Heart right ventricle (tissue), 16 donors: ENCODE data around the gene MAP3K21. TPM values are rescaled to one million over a fixed set of nuclear protein-coding genes. Genes with fewer than 3 reads are reported as not detected.

ENCODE experiments used
- ATAC-seq, 8 donors: fragments of 200-7000 bp; cut with Tn5 transposase; one replicate each; pipeline ENCODE4 v1.9.1; 2020; ENCODE audit warnings: mild to moderate bottlenecking in 8 of 8, moderate library complexity in 8 of 8, moderate number of reproducible peaks in 1 of 8
- DNase-seq, 2 donors: peaks; one replicate each; pipeline ENCODE4 v3.0.0-alpha.2; 2020
- H3K27ac ChIP-seq, 10 donors: fragments of 200-600 bp; sonication (generic) in 2 of 10; one replicate each; pipeline versions ENCODE4 v1.5.0 to v1.8.0; 2020 to 2022; ENCODE audit warnings: mild to moderate bottlenecking in 3 of 10
- H3K27me3 ChIP-seq, 7 donors: fragments of 200-600 bp; one replicate each; pipeline ENCODE4 v1.8.0; 2021 to 2022; ENCODE audit warnings: mild to moderate bottlenecking in 2 of 7
- H3K36me3 ChIP-seq, 9 donors: fragments of 200-600 bp; sonication (generic) in 1 of 9; one replicate each; pipeline versions ENCODE4 v1.5.0 to v1.8.0; 2020 to 2022; ENCODE audit warnings: mild to moderate bottlenecking in 2 of 9
- H3K4me1 ChIP-seq, 9 donors: fragments of 200-600 bp; sonication (generic) in 1 of 9; one replicate each; pipeline versions ENCODE4 v1.5.0 to v1.8.0; 2020 to 2022; ENCODE audit warnings: mild to moderate bottlenecking in 4 of 9
- H3K4me3 ChIP-seq, 10 donors: fragments of 200-600 bp; sonication (generic) in 2 of 10; one replicate each; pipeline versions ENCODE4 v1.5.0 to v1.8.0; 2020 to 2022; ENCODE audit warnings: mild to moderate bottlenecking in 7 of 10, moderate library complexity in 2 of 10
- H3K9me3 ChIP-seq, 11 donors: fragments of 200-600 bp in 10 of 11; sonication (generic) in 2 of 11; one replicate each; pipeline versions ENCODE4 v1.5.0 to v1.8.0; 2013 to 2022; ENCODE audit warnings: mild to moderate bottlenecking in 2 of 11, control low read depth in 1 of 11, moderate library complexity in 1 of 11
- CTCF ChIP-seq, 9 donors: fragments of 200-600 bp; sonication (generic) in 2 of 9; IDR thresholded peaks; one replicate each; pipeline versions ENCODE4 v1.5.0 to v1.8.0; 2021 to 2022; ENCODE audit warnings: antibody characterized with exemption in 9 of 9, mild to moderate bottlenecking in 5 of 9, moderate library complexity in 1 of 9
- WGBS, 2 donors: extraction: QIAGEN DNeasy Blood & Tissue Kit; methylation state at CpG; one replicate each; pipeline ENCODE4 v1.1.7; 2013; ENCODE audit warnings: inconsistent platforms in 1 of 2; 5-methylcytosine and 5-hydroxymethylcytosine counted together
- intact Hi-C, 10 donors: fragments of 100-400 bp; cut with DNase I; formaldehyde crosslinking; loops; one replicate each; pipeline versions ENCODE4 v1.11.1 to v1.14.2; 2022
- polyA plus RNA-seq, 2 donors: library from polyadenylated mRNA; stranded (reverse); fragments of 200-250 nt; gene quantifications; one replicate each; pipeline ENCODE4 v1.2.3, GENCODE V29; 2013
- total RNA-seq, 10 donors: library from RNA; stranded (reverse); fragmentation: NEBNext Ultra II Directional in 3 of 10; extraction: Animal tissue kit (Norgen Biotek cat#: 25700) in 3 of 10; gene quantifications; one replicate each; pipeline versions ENCODE4 v1.2.1 to v1.2.4, GENCODE V29; 2021 to 2023
- donor health status: Arrhythmogenic right ventricular cardiomyopathy.
- donor health status: ischemic (EF 13 %, LVEDD 7.1; RV severe dilation, severe dysfunction).
- donor health status: healthy with polysubstance abuse.
- donor health status: DM: no; HTN: yes; CAD: no.
- donor health status: DM: no; HTN: no; CAD: no.
- donor health status: ischemic (EF 25% LVEDD 6.9; RV normal size, moderate dysfunction).
- donor health status: ischemic (EF 25% LVEDD 5.7; RV mildly dilated, moderate dysfunction).
- donor health status: healthy.
- donor health status: DM: yes; HTN: yes; CAD: no.
- donor health status: Ischemic cardiomyopathy.
- donor health status: ischemic (EF 35%, LVEDD 5.7; RV mildly dilated, moderate dysfunction).
- donor health status: nonischemic (EF 11% LVEDD 7.7; RV severe dilation, severe dysfunction).
- donor health status: DM: yes; HTN: yes; CAD: no.
- donor health status: PGD.
- donor health status: ischemic (EF 29% LVEDD 5.4; RV normal size, mild dysfunction).
- donor health status: nonischemic (EF 23%, LVEDD 6.1; RV moderate dilation, normal function).

MAP3K21 gene
- total and polyA plus RNA-seq, 12 donors: 0.07 to 0.47 (median 0.17) TPM

- Histone ChIP-seq H3K27ac (no peak overlapping the region), H3K4me3 (no peak overlapping the region), H3K9me3 (no peaks in the 10 kb centered on the region), H3K4me1 (peaks cover 0 to 18% (median 0%) of the 10 kb centered on the region in 9 donors), H3K27me3 (no peaks in the 10 kb centered on the region), H3K36me3 (no peaks in the 10 kb centered on the region)
- no peak for TF ChIP-seq CTCF (IDR thresholded peaks at IDR 0.05)
- DNase-seq: no peak
- intact Hi-C loops: no loop called here
- ATAC-seq: no peak
- WGBS, 2 donors: 79 to 88% methylated on average over 3 of the region's 3 CpGs
Observed at GRCh38 chr1:233282582-233282886, 45.0 kb upstream of the MAP3K21 start.

DNA sequence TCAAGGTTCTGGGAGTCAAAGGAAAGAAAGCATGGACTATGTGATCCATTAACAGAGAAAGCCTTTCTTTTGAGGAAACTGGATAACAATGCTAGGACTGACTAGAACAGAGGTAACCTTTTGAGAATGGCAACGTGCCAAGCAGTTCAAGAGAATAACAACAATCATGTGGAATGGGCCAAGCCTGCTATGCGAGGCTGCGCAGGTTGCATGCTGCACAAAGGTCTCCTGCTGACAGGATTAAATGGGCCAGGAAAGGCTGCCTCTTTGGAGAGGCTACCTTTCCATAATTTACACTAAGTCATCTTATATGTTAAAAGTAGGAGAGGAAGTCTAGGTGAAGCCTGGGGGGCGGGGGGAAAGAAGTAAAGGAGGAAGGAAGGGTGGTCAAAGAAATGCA, 37.8 kb upstream of the MAP3K21 start:
- peaks cover 0 to 7% (median under 1%) of the 10 kb centered on the region in 7 donors for H3K27me3 ChIP-seq
- H3K9me3 ChIP-seq: no peaks in the 10 kb centered on the region
- DNase-seq (no peak), ATAC-seq (no peak)
- TF ChIP-seq CTCF (IDR thresholded peaks at IDR 0.05): no peak
- H3K4me3 ChIP-seq: no peak overlapping the region
- 69 to 75% methylated on average over 4 of the region's 4 CpGs for WGBS, 2 donors
- no peaks in the 10 kb centered on the region for H3K36me3 ChIP-seq
- H3K27ac ChIP-seq: no peak overlapping the region
- H3K4me1 ChIP-seq: peaks cover 0 to 7% (median 0%) of the 10 kb centered on the region in 9 donors
- intact Hi-C loops: no loop called here

DNA sequence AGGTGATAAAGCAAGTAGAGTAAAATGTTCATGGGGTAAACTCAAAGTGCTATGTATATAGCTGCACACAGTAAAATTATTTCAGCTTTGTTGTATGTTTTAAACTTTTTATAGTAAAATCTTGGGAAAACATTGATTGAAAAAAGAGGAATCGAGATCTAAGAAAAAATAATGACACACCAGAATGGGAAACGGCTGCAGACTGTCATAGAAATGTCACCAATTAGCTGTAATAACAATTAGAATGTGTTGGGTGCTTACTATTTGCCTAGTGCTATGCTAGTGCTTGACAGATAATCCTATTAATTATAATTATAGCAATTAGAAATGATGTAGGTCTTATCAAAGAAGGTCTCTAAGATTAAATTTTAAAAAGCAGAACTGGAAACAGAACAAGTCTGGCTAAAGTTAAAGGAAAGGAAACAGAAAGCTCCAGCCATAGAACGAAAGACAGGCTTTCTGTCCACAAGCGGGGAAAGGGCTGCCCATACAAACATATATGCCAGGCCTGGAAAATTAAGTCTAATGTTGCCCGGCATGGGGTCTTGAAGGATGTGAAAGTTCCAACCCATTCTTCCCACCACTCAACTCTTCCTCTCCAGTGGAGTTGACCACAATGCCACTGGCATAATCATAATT, 37.0 kb upstream of the MAP3K21 start:
- intact Hi-C loops: no loop called here
- H3K4me3 ChIP-seq: no peak overlapping the region
- peak overlapping the region in 1 of 10 donors; percentile 35 for H3K27ac ChIP-seq
- 64 to 83% methylated on average over 5 of the region's 5 CpGs for WGBS, 2 donors
- no peak for TF ChIP-seq CTCF (IDR thresholded peaks at IDR 0.05)
- no peaks in the 10 kb centered on the region for H3K9me3 ChIP-seq
- peaks cover 0 to 15% (median 8%) of the 10 kb centered on the region in 7 donors for H3K27me3 ChIP-seq
- no peaks in the 10 kb centered on the region for H3K36me3 ChIP-seq
- H3K4me1 ChIP-seq: peaks cover 0 to 14% (median 5%) of the 10 kb centered on the region in 9 donors
- DNase-seq: no peak
- ATAC-seq: no peak

- WGBS, 2 donors: 94 to 95% methylated on average over 3 of the region's 3 CpGs
- no peak overlapping the region for H3K4me3 ChIP-seq
- DNase-seq: no peak
Observed at GRCh38 chr1:233293556-233294446, 33.7 kb upstream of the MAP3K21 start.

More at GRCh38 chr1:233293556-233294446, 33.7 kb upstream of the MAP3K21 start:
- Histone ChIP-seq H3K9me3 (no peaks in the 10 kb centered on the region), H3K4me1 (peaks cover 0 to 18% (median 5%) of the 10 kb centered on the region in 9 donors), H3K27ac (no peak overlapping the region), H3K27me3 (peaks cover 0 to 41% (median 23%) of the 10 kb centered on the region in 7 donors), H3K36me3 (no peaks in the 10 kb centered on the region)
- intact Hi-C loops: no loop called here
- TF ChIP-seq CTCF (IDR thresholded peaks at IDR 0.05): no peak
- ATAC-seq: no peak
